ENCODE measurements around the gene TPCN1.

- no peak for TF ChIP-seq CTCF (IDR thresholded peaks at IDR 0.05)
- no peak for TF ChIP-seq POLR2A (IDR thresholded peaks at IDR 0.05)
These were observed 577 bp upstream of the TPCN1 start for GRCh38 chr12:113220593-113221180.
